Endothelial cell of umbilical vein (primary cell): ENCODE results near the gene TMEM62. TPM values are rescaled to one million over a fixed set of nuclear protein-coding genes. Genes with fewer than 3 reads are reported as not detected.

Source experiments
- BruUV-seq: library from RNA; stranded (reverse); fragments of 400-500 nt; replicated peaks from 2 replicates; lab custom pipeline; 2021; lab: Mats Ljungman, UMichigan
- CTCF ChIA-PET: fragments of 300-600, 350-600 bp; sonication (Branson Sonifier 250); formaldehyde crosslinking; loops from one replicate; lab custom pipeline; 2021; ENCODE audit warnings: antibody characterized with exemption, inconsistent platforms; lab: Charles Lee
- POLR2A ChIA-PET: fragments of 300-600, 350-600 bp; sonication (Branson Sonifier 250); formaldehyde crosslinking; loops from one replicate; lab custom pipeline; 2021; ENCODE audit warnings: antibody characterized with exemption, inconsistent platforms; lab: Charles Lee
- DNase-seq: peaks from one replicate; pipeline ENCODE4 v3.0.0-alpha.2; 2011; ENCODE audit warnings: low read depth, low spot score
- FAIRE-seq: peaks from 2 replicates; lab custom pipeline; 2011; peaks lifted over from hg19 to GRCh38; lab: Jason Lieb, UNC
- H2AFZ ChIP-seq: 2 replicates; pipeline ENCODE4 v1.6.0; 2012; ENCODE audit warnings: low read depth, low read length, control low read depth, inconsistent platforms
- H3K27ac ChIP-seq: 2 replicates; pipeline ENCODE4 v1.5.1; 2011; ENCODE audit warnings: low read depth, mild to moderate bottlenecking, control low read depth, low read length, moderate library complexity; ENCODE audit not compliant: insufficient read depth
- H3K27me3 ChIP-seq, 2 experiments: 2 replicates each; pipeline versions ENCODE4 v1.6.0 to v1.6.1; 2011; ENCODE audit warnings: low read length in 2 of 2, mixed read lengths in 1 of 2; ENCODE audit not compliant: control insufficient read depth in 2 of 2, insufficient read depth in 2 of 2
- H3K36me3 ChIP-seq, 2 experiments: 2 replicates in 1 of 2; 3 replicates in 1 of 2; pipeline ENCODE4 v1.5.1; 2011; ENCODE audit warnings: low read length in 2 of 2, mild to moderate bottlenecking in 1 of 2, moderate library complexity in 1 of 2; ENCODE audit not compliant: control insufficient read depth in 2 of 2, insufficient read depth in 2 of 2; ENCODE audit errors: extremely low read depth in 1 of 2
- H3K4me1 ChIP-seq: 3 replicates; pipeline ENCODE4 v1.5.1; 2011; ENCODE audit warnings: mild to moderate bottlenecking, low read length; ENCODE audit not compliant: control insufficient read depth, insufficient read depth; ENCODE audit errors: extremely low read depth
- H3K4me2 ChIP-seq: 2 replicates; pipeline ENCODE4 v1.6.1; 2011; ENCODE audit warnings: low read length, control low read depth, mixed read lengths; ENCODE audit not compliant: insufficient read depth
- H3K4me3 ChIP-seq, 3 experiments: fragments of 200-600 bp in 1 of 3; sonication (generic), shearing (Covaris generic) in 1 of 3; replicated peaks in 1 of 3; 2 replicates each; pipeline ENCODE4 v1.5.1; 2011 to 2016; ENCODE audit warnings: control low read depth in 3 of 3, low read length in 3 of 3, mild to moderate bottlenecking in 2 of 3, inconsistent platforms in 1 of 3, low read depth in 1 of 3, moderate library complexity in 1 of 3; ENCODE audit not compliant: insufficient read depth in 1 of 3
- H3K79me2 ChIP-seq: 2 replicates; pipeline ENCODE4 v1.6.0; 2012; ENCODE audit warnings: low read length, inconsistent platforms; ENCODE audit not compliant: control insufficient read depth, insufficient read depth
- H3K9ac ChIP-seq: replicated peaks from 2 replicates; pipeline ENCODE3; 2011; ENCODE audit warnings: low read length, control low read depth; ENCODE audit not compliant: insufficient read depth; ENCODE audit errors: extremely low read depth
- H3K9me1 ChIP-seq: replicated peaks from 3 replicates; pipeline ENCODE4 v1.6.0; 2011; ENCODE audit warnings: mild to moderate bottlenecking, low read length; ENCODE audit not compliant: control insufficient read depth, insufficient read depth; ENCODE audit errors: extremely low read depth
- H3K9me3 ChIP-seq: replicated peaks from 2 replicates; pipeline ENCODE4 v1.5.1; 2012; ENCODE audit warnings: low read length, inconsistent platforms; ENCODE audit not compliant: control insufficient read depth, insufficient read depth
- H4K20me1 ChIP-seq: replicated peaks from 2 replicates; pipeline ENCODE3; 2011; ENCODE audit warnings: mild to moderate bottlenecking, low read length; ENCODE audit not compliant: control insufficient read depth, insufficient read depth; ENCODE audit errors: extremely low read depth
- CTCF ChIP-seq, 2 donors: IDR thresholded peaks; 1 replicate in 1 of 2; 2 replicates in 1 of 2; pipeline ENCODE4 v1.5.1; 2011; ENCODE audit warnings: low read length in 2 of 2, mild to moderate bottlenecking in 2 of 2, moderate library complexity in 2 of 2, control low read depth in 1 of 2, inconsistent platforms in 1 of 2, low read depth in 1 of 2; ENCODE audit not compliant: insufficient read depth in 1 of 2; ENCODE audit errors: extremely low read depth in 1 of 2
- JUN ChIP-seq: IDR thresholded peaks from 2 replicates; pipeline ENCODE4 v1.6.1; 2011; ENCODE audit warnings: borderline replicate concordance, low read depth; ENCODE audit not compliant: insufficient read length, insufficient read depth
- MYC ChIP-seq: IDR thresholded peaks from one replicate; pipeline ENCODE4 v1.6.1; 2011; ENCODE audit warnings: mild to moderate bottlenecking, low read depth, low read length
- POLR2AphosphoS5 ChIP-seq: IDR thresholded peaks from 2 replicates; pipeline ENCODE4 v1.6.1; 2012; ENCODE audit warnings: low read depth, mild to moderate bottlenecking, control low read depth, low read length, moderate library complexity; ENCODE audit not compliant: insufficient read depth
- dilution Hi-C: fragments of 300-500 bp; cut with MboI; formaldehyde crosslinking; loops from one replicate; pipeline ENCODE4 v1.15.0; 2019; ENCODE audit warnings: low sequenced_read_pairs; ENCODE audit not compliant: extremely low pct_ligation_motif_present
- intact Hi-C: fragments of 100-400 bp; cut with micrococcal nuclease; formaldehyde crosslinking; loops from one replicate; pipeline ENCODE4 v1.10.0; 2022
- polyA plus RNA-seq, 4 experiments: library from polyadenylated mRNA; depleted of rRNA in 3 of 4; stranded (reverse) in 3 of 4; unstranded in 1 of 4; fragments of >200 nt; gene quantifications; 2 replicates each; pipeline versions ENCODE4 v1.2.1 to v1.2.3, GENCODE V29; 2011 to 2012; ENCODE audit warnings: missing spikeins in 1 of 4
- total RNA-seq: library from RNA; stranded (reverse); gene quantifications from 2 replicates; pipeline ENCODE4 v1.2.3, GENCODE V29; 2021
- TF ChIP-seq, protein P1 (sequence below): IDR thresholded peaks from 2 replicates; pipeline ENCODE4 v1.6.1; 2011; ENCODE audit not compliant: insufficient read depth, insufficient read length

TMEM62 gene
- total and polyA plus RNA-seq, 2 donors (not counting 3 experiments of a cell fraction or from before 2014, with no cell fraction given), result 10.4 to 22.2 TPM

DNA sequence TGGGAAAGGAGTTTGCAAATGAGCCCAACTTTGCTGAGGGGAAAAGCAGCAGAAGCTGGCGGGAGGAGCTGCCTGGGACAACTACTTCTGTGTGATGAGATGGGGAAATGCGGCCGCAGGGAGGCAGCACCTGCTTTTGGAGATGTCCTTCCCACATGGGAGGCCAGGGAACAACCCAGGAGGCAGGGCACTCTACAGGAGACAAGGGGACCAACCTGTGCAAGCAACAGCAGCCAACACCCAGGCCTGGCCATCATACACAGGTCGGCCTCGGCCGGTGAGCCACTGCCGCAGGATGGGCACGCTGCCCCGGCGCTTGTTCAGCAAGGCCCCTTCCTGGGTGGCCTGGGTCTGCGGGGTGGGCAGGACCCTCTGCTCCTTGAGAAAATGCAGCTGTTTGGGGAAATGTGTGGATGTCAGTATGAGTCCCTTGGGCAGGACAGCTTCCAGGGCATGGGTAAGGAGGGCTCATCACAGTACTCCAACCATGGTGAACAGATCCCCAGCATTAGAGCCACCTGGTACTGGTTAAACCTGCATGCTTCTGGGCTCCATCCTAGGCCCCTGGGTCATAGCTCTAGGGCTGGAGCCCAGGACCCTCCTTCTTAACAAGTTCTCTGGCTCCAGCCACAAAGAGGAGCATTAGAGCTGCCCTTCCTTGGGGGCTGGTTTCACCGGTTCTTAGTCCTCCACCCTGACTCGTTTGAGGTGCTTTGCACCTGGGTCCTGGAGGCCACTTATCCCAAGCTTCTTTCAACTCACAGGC, 75.9 kb downstream of the TMEM62 start:
- intact Hi-C loops (loop anchor here (10.0 kb wide), 1 partner anchor 504 kb away; no protein-coding TSS in a partner anchor), dilution Hi-C loops (no loop called here)
- no peak overlapping the region for H3K4me2 ChIP-seq
- FAIRE-seq (no peak), DNase-seq (no peak)
- no peak overlapping the region for H3K9ac ChIP-seq
- H3K9me3 ChIP-seq, result no peaks in the 10 kb centered on the region
- BruUV-seq, result no TSS peak
- H2AFZ ChIP-seq, result no peak overlapping the region
- no peaks in the 10 kb centered on the region for H3K4me1 ChIP-seq
- H3K9me1 ChIP-seq, result no peaks in the 10 kb centered on the region
- CTCF ChIA-PET, result interaction anchor here (0.6 to 3.0 kb wide), 5 partner anchors 16 to 78 kb away, joined by 3 to 40 read pairs (median 5); partner anchors contain the start of gene CCNDBP1
- H3K4me3 ChIP-seq, result no peak overlapping the region
- no peaks in the 10 kb centered on the region for H4K20me1 ChIP-seq
- no peaks in the 10 kb centered on the region for H3K36me3 ChIP-seq
- no peak for TF ChIP-seq MYC
- TF ChIP-seq POLR2AphosphoS5, result no peak
- TF ChIP-seq JUN, result no peak
- TF ChIP-seq, protein P1, sequence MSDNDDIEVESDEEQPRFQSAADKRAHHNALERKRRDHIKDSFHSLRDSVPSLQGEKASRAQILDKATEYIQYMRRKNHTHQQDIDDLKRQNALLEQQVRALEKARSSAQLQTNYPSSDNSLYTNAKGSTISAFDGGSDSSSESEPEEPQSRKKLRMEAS, result no peak
- no peak for TF ChIP-seq CTCF (IDR thresholded peaks at IDR 0.05; ENCODE audit: extremely low read depth in 1 of 2, insufficient read depth in 1 of 2, low read depth in 1 of 2, low read length in 2 of 2)
- H3K27ac ChIP-seq, result no peak overlapping the region
- H3K79me2 ChIP-seq, result no peaks in the 10 kb centered on the region
- POLR2A ChIA-PET, result no interaction called here
- peaks cover 9 to 23% of the 10 kb centered on the region in 2 experiments for H3K27me3 ChIP-seq
